Uterus (tissue), 4 donors: Measurements from ENCODE around the gene ATR. TPM values are rescaled to one million over a fixed set of nuclear protein-coding genes. Genes with fewer than 3 reads are reported as not detected.

Experiments used
- DNase-seq, 2 donors: peaks; one replicate each; pipeline ENCODE4 v3.0.0-alpha.2; 2019 to 2020
- H3K27ac ChIP-seq, 2 donors: fragments of 200-600 bp; sonication (generic); 1 replicate in 1 of 2; 2 replicates in 1 of 2; pipeline ENCODE4 v1.5.1; 2016 to 2018
- H3K27me3 ChIP-seq, 2 donors: fragments of 200-600 bp; sonication (generic); one replicate each; pipeline ENCODE4 v1.5.1; 2018 to 2019; ENCODE audit warnings: control low read depth in 1 of 2
- H3K36me3 ChIP-seq, 2 donors: fragments of 200-600 bp; sonication (generic); one replicate each; pipeline ENCODE4 v1.5.1; 2019; ENCODE audit warnings: control low read depth in 1 of 2
- H3K4me1 ChIP-seq, 2 donors: fragments of 200-600 bp; sonication (generic); one replicate each; pipeline ENCODE4 v1.5.1; 2018 to 2019; ENCODE audit warnings: control low read depth in 1 of 2
- H3K4me3 ChIP-seq, 2 donors: fragments of 200-600 bp; sonication (generic); 1 replicate in 1 of 2; 2 replicates in 1 of 2; pipeline ENCODE4 v1.5.1; 2018 to 2019; ENCODE audit warnings: mild to moderate bottlenecking in 1 of 2
- H3K9me3 ChIP-seq, 2 donors: fragments of 200-600 bp; sonication (generic); one replicate each; pipeline ENCODE4 v1.5.1; 2019; ENCODE audit warnings: control low read depth in 1 of 2
- CTCF ChIP-seq, 4 experiments: fragments of 200-600 bp in 2 of 4; fragments of 450-650 bp in 2 of 4; sonication (generic) in 2 of 4; IDR thresholded peaks; one replicate each; pipeline ENCODE4 v1.5.1; 2016 to 2019; ENCODE audit warnings: antibody characterized with exemption in 4 of 4, mild to moderate bottlenecking in 2 of 4, moderate library complexity in 1 of 4
- POLR2A ChIP-seq, 2 donors: fragments of 450-650 bp; IDR thresholded peaks; one replicate each; pipeline ENCODE4 v1.6.1; 2016; ENCODE audit warnings: antibody characterized with exemption in 2 of 2, mild to moderate bottlenecking in 1 of 2, moderate library complexity in 1 of 2
- intact Hi-C: fragments of 100-400 bp; cut with DNase I; formaldehyde crosslinking; loops from one replicate; pipeline ENCODE4 v1.15.1; 2023; ENCODE audit warnings: low total_unique reads
- total RNA-seq, 4 donors: library from RNA; depleted of rRNA in 3 of 4; stranded (reverse); fragments of >200 nt in 3 of 4; gene quantifications; one replicate each; pipeline versions ENCODE4 v1.1.0 to v1.2.4, GENCODE V29; 2014 to 2023
- donor health status: DM: yes; HTN: yes; CAD: no.

The ATR gene
- total RNA-seq, 4 donors from 2014 or later, result 18.4 to 50.5 (median 31.1) TPM

GRCh38 chr3:142623194-142623593, 44.7 kb upstream of the ATR start:
- Histone ChIP-seq H3K27ac (no peak overlapping the region), H3K4me1 (no peaks in the 10 kb centered on the region), H3K36me3 (no peaks in the 10 kb centered on the region), H3K4me3 (no peak overlapping the region), H3K27me3 (no peaks in the 10 kb centered on the region), H3K9me3 (no peaks in the 10 kb centered on the region)
- no peak for DNase-seq
- TF ChIP-seq POLR2A (IDR thresholded peaks at IDR 0.05) (no peak), CTCF (IDR thresholded peaks at IDR 0.05) (no peak)
- intact Hi-C loops, result no loop called here

GRCh38 chr3:142622405-142622804, 43.9 kb upstream of the ATR start:
- no peaks in the 10 kb centered on the region for H3K4me1 ChIP-seq
- intact Hi-C loops, result no loop called here
- TF ChIP-seq CTCF (IDR thresholded peaks at IDR 0.05) (no peak), POLR2A (IDR thresholded peaks at IDR 0.05) (no peak)
- H3K4me3 ChIP-seq, result no peak overlapping the region
- DNase-seq, result no peak
- no peaks in the 10 kb centered on the region for H3K9me3 ChIP-seq
- no peaks in the 10 kb centered on the region for H3K27me3 ChIP-seq
- no peak overlapping the region for H3K27ac ChIP-seq
- H3K36me3 ChIP-seq, result no peaks in the 10 kb centered on the region

GRCh38 chr3:142618917-142619461, 40.5 kb upstream of the ATR start:
- intact Hi-C loops, result no loop called here
- H3K4me1 ChIP-seq, result no peaks in the 10 kb centered on the region
- TF ChIP-seq CTCF (IDR thresholded peaks at IDR 0.05), result no peak
- no peak for TF ChIP-seq POLR2A (IDR thresholded peaks at IDR 0.05)
- no peak for DNase-seq
- H3K36me3 ChIP-seq, result no peaks in the 10 kb centered on the region
- no peak overlapping the region for H3K4me3 ChIP-seq
- no peaks in the 10 kb centered on the region for H3K9me3 ChIP-seq
- H3K27me3 ChIP-seq, result no peaks in the 10 kb centered on the region
- no peak overlapping the region for H3K27ac ChIP-seq

- no peak overlapping the region for H3K4me3 ChIP-seq
- no peak overlapping the region for H3K27ac ChIP-seq
- intact Hi-C loops, result no loop called here
- TF ChIP-seq CTCF (IDR thresholded peaks at IDR 0.05) (no peak), POLR2A (IDR thresholded peaks at IDR 0.05) (no peak)
- H3K9me3 ChIP-seq, result no peaks in the 10 kb centered on the region
- no peaks in the 10 kb centered on the region for H3K4me1 ChIP-seq
- no peak for DNase-seq
- no peaks in the 10 kb centered on the region for H3K36me3 ChIP-seq
- no peaks in the 10 kb centered on the region for H3K27me3 ChIP-seq
Measured at GRCh38 chr3:142615171-142615570, 36.6 kb upstream of the ATR start.

GRCh38 chr3:142614059-142614626, 35.6 kb upstream of the ATR start:
- H3K27ac ChIP-seq, result no peak overlapping the region
- no peak overlapping the region for H3K4me3 ChIP-seq
- no peaks in the 10 kb centered on the region for H3K9me3 ChIP-seq
- DNase-seq, result no peak
- H3K27me3 ChIP-seq, result no peaks in the 10 kb centered on the region
- TF ChIP-seq CTCF (IDR thresholded peaks at IDR 0.05) (no peak), POLR2A (IDR thresholded peaks at IDR 0.05) (no peak)
- H3K4me1 ChIP-seq, result no peaks in the 10 kb centered on the region
- intact Hi-C loops, result no loop called here
- no peaks in the 10 kb centered on the region for H3K36me3 ChIP-seq
